Osteoblast (primary cell): ENCODE data around the gene CC2D2B. TPM values are rescaled to one million over a fixed set of nuclear protein-coding genes. Genes with fewer than 3 reads are reported as not detected.

Experiments
- DNase-seq: peaks from one replicate; pipeline ENCODE4 v3.0.0; 2011; ENCODE audit warnings: low spot score, mixed read lengths; ENCODE audit not compliant: insufficient read length; ENCODE audit errors: missing footprints
- H2AFZ ChIP-seq: 2 replicates; pipeline ENCODE4 v1.6.0; 2011; ENCODE audit warnings: mild to moderate bottlenecking, low read length
- H3K27ac ChIP-seq: 2 replicates; pipeline ENCODE4 v1.5.1; 2011; ENCODE audit warnings: mild to moderate bottlenecking, low read depth, low read length, moderate library complexity
- H3K27me3 ChIP-seq: 2 replicates; pipeline ENCODE4 v1.6.0; 2012; ENCODE audit warnings: mild to moderate bottlenecking, control low read depth, inconsistent platforms, low read length, moderate library complexity; ENCODE audit not compliant: insufficient read depth
- H3K36me3 ChIP-seq: 2 replicates; pipeline ENCODE4 v1.5.1; 2011; ENCODE audit warnings: mild to moderate bottlenecking, low read length, control low read depth, moderate library complexity; ENCODE audit not compliant: insufficient read depth
- H3K4me1 ChIP-seq: 2 replicates; pipeline ENCODE4 v1.5.1; 2011; ENCODE audit warnings: mild to moderate bottlenecking, low read length, control low read depth, moderate library complexity; ENCODE audit not compliant: insufficient read depth
- H3K4me2 ChIP-seq: 2 replicates; pipeline ENCODE4 v1.6.0; 2011; ENCODE audit warnings: mild to moderate bottlenecking, low read length; ENCODE audit not compliant: insufficient read depth
- H3K4me3 ChIP-seq: fragments of 200-600 bp; sonication (generic); 3 replicates; pipeline ENCODE4 v1.5.1; 2012; ENCODE audit warnings: mild to moderate bottlenecking, low read length, inconsistent platforms; ENCODE audit not compliant: insufficient read depth
- H3K79me2 ChIP-seq: 2 replicates; pipeline ENCODE4 v1.6.0; 2012; ENCODE audit warnings: mild to moderate bottlenecking, low read length, control low read depth, inconsistent platforms; ENCODE audit not compliant: insufficient read depth
- H3K9me3 ChIP-seq: 2 replicates; pipeline ENCODE4 v1.5.1; 2011; ENCODE audit warnings: low read depth, low read length, control low read depth
- H4K20me1 ChIP-seq: 2 replicates; pipeline ENCODE4 v1.6.0; 2012; ENCODE audit warnings: mild to moderate bottlenecking, low read length, control low read depth; ENCODE audit not compliant: insufficient read depth
- total RNA-seq: library from RNA; depleted of rRNA; stranded (reverse); fragments of >200 nt; gene quantifications from 2 replicates; pipeline ENCODE4 v1.2.3, GENCODE V29; 2012
- TF ChIP-seq, protein P1 (sequence below): IDR thresholded peaks from 2 replicates; pipeline ENCODE4 v1.5.1; 2011; ENCODE audit warnings: mild to moderate bottlenecking, low read depth, low read length, moderate library complexity; ENCODE audit errors: extremely low read depth

Gene CC2D2B
- total RNA-seq, 1 donor = 0.36 TPM

DNA sequence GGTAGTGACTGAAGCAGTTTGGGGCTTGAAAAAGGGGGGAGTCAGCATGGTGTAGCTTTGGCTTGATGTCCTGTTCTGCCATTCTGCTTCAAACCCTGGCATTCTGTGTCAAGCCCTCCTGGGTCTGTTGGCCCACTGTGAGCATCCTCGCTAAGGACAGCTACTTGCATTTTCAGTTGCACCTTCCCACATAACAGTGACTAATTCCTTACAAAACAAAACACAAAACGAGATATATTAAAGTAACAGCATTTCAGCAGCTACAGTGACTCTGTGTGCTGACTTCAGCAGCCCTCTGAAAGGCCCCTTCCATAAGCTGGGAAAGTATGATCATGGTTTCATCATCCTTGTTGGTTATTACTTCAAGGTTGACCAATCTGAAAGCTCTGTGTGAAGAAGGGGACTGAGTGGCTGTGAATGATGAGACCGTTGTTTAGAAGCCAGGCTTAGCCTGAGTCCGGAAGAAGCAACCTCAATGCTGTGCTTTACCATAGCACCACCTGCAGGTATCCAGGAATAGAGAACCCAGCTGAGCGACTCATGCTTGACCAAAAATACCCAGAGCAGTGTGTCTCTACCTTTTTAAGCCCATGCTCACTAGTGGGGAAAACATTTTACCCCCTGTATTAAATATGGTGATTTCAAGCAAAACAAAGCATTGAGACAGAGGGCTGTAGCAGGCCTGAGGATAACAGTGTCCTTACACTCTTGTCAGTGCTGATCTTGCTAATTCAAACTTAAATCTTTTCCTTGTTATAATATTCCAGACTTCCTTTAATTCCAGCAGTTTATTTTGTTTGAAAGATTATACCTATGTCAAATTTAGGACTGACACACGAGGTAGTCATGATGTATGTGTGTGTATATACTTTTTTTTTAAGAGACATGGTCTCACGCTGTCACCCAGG, 42.6 kb upstream of the CC2D2B start:
- no peaks in the 10 kb centered on the region for H3K4me1 ChIP-seq
- no peaks in the 10 kb centered on the region for H3K79me2 ChIP-seq
- no peaks in the 10 kb centered on the region for H4K20me1 ChIP-seq
- no peaks in the 10 kb centered on the region for H3K9me3 ChIP-seq
- H2AFZ ChIP-seq = peak overlapping the region; percentile 65
- TF ChIP-seq, protein P1, sequence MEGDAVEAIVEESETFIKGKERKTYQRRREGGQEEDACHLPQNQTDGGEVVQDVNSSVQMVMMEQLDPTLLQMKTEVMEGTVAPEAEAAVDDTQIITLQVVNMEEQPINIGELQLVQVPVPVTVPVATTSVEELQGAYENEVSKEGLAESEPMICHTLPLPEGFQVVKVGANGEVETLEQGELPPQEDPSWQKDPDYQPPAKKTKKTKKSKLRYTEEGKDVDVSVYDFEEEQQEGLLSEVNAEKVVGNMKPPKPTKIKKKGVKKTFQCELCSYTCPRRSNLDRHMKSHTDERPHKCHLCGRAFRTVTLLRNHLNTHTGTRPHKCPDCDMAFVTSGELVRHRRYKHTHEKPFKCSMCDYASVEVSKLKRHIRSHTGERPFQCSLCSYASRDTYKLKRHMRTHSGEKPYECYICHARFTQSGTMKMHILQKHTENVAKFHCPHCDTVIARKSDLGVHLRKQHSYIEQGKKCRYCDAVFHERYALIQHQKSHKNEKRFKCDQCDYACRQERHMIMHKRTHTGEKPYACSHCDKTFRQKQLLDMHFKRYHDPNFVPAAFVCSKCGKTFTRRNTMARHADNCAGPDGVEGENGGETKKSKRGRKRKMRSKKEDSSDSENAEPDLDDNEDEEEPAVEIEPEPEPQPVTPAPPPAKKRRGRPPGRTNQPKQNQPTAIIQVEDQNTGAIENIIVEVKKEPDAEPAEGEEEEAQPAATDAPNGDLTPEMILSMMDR = peak; percentile 84
- no peak overlapping the region for H3K27ac ChIP-seq
- no peaks in the 10 kb centered on the region for H3K27me3 ChIP-seq
- DNase-seq = peak; percentile 64
- H3K4me2 ChIP-seq = peak overlapping the region; percentile 60
- peak overlapping the region; percentile 16 for H3K4me3 ChIP-seq
- no peaks in the 10 kb centered on the region for H3K36me3 ChIP-seq

DNA sequence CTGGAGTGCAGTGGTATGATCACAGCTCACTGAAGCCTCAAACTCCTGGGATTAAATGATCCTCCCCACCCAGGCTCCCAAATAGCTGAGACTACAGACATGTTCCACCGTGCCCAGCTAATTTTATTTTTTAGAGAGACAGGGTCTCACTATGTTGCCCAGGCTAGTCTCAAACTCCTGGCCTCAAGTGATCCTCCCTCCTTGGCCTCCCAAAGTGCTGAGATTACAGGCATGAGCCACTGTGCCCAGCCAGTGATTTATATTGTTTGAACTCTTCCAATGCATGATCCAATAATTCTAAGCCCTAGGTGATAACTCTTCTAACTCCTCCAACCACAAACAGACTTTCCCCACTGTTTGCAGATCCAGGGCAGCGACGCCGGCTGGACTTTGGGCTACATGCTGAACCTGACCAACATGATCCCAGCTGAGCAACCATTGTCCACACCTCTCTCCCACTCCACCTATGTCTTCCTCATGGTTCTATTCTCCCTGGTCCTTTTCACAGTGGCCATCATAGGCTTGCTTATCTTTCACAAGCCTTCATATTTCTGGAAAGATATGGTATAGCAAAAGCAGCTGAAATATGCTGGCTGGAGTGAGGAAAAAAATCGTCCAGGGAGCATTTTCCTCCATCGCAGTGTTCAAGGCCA, 41.8 kb upstream of the CC2D2B start:
- no peak overlapping the region for H3K4me2 ChIP-seq
- TF ChIP-seq, protein P1 = no peak
- H3K4me3 ChIP-seq = no peak overlapping the region
- no peak overlapping the region for H2AFZ ChIP-seq
- H3K27ac ChIP-seq = no peak overlapping the region
- H4K20me1 ChIP-seq = no peaks in the 10 kb centered on the region
- DNase-seq = no peak
- no peaks in the 10 kb centered on the region for H3K4me1 ChIP-seq
- H3K36me3 ChIP-seq = no peaks in the 10 kb centered on the region
- no peaks in the 10 kb centered on the region for H3K9me3 ChIP-seq
- no peaks in the 10 kb centered on the region for H3K79me2 ChIP-seq
- H3K27me3 ChIP-seq = no peaks in the 10 kb centered on the region

DNA sequence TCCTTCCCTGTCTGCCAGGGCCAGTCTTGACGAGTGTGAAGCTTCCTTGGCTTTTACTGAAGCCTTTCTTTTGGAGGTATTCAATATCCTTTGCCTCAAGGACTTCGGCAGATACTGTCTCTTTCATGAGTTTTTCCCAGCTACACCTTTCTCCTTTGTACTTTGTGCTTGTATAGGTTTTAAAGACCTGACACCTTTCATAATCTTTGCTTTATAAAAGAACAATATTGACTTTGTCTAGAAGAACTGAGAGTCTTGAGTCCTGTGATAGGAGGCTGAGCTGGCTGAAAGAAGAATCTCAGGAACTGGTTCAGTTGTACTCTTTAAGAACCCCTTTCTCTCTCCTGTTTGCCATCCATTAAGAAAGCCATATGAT, 41.3 kb upstream of the CC2D2B start:
- H3K36me3 ChIP-seq = no peaks in the 10 kb centered on the region
- TF ChIP-seq, protein P1 = no peak
- no peak overlapping the region for H3K27ac ChIP-seq

DNA sequence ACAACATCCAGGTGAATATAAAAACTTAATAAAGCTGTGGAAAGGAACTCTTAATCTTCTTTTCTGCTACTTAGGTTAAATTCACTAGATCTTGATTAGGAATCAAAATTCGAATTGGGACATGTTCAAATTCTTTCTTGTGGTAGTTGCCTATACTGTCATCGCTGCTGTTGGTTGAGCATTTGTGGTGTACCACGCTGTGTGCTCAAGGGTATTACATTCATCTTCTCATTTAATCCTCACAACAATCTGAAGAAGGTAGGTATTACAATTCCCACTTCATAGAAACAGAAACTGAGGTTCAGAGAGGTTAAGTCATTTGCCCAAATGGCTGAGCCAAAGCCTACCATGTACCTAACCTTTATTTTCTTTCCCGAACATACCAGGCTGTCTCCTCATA, 39.9 kb upstream of the CC2D2B start:
- Histone ChIP-seq H3K79me2 (no peaks in the 10 kb centered on the region), H3K27ac (no peak overlapping the region), H3K27me3 (no peaks in the 10 kb centered on the region), H3K4me1 (no peaks in the 10 kb centered on the region), H3K4me2 (no peak overlapping the region), H4K20me1 (no peaks in the 10 kb centered on the region), H2AFZ (no peak overlapping the region), H3K36me3 (no peaks in the 10 kb centered on the region), H3K4me3 (no peak overlapping the region), H3K9me3 (no peaks in the 10 kb centered on the region)
- TF ChIP-seq, protein P1 = no peak
- no peak for DNase-seq

More for the DNA sequence above, 41.3 kb upstream of the CC2D2B start:
- DNase-seq = no peak
- no peaks in the 10 kb centered on the region for H3K27me3 ChIP-seq
- no peak overlapping the region for H3K4me3 ChIP-seq
- H2AFZ ChIP-seq = no peak overlapping the region
- H3K9me3 ChIP-seq = no peaks in the 10 kb centered on the region
- H3K4me1 ChIP-seq = no peaks in the 10 kb centered on the region
- no peak overlapping the region for H3K4me2 ChIP-seq
- no peaks in the 10 kb centered on the region for H4K20me1 ChIP-seq
- H3K79me2 ChIP-seq = no peaks in the 10 kb centered on the region
